K562 (cell line): ENCODE measurements around the gene IGFALS. TPM values are rescaled to one million over a fixed set of nuclear protein-coding genes. Genes with fewer than 3 reads are reported as not detected.

Source experiments
- DIDO1 ChIP-seq: fragments of 450-650 bp; IDR thresholded peaks from 2 replicates; pipeline ENCODE4 v1.6.1; 2016; ENCODE audit warnings: low read depth, missing biosample characterization, missing genetic modification characterization
- DNMT1 ChIP-seq: fragments of 450-650 bp; IDR thresholded peaks from 2 replicates; pipeline ENCODE4 v1.6.1; 2016; ENCODE audit warnings: antibody characterized with exemption, mild to moderate bottlenecking
- HDAC2 ChIP-seq: fragments of 450-650 bp; IDR thresholded peaks from 2 replicates; pipeline ENCODE4 v1.6.1; 2016; ENCODE audit warnings: mild to moderate bottlenecking
- HMG20B ChIP-seq: fragments of 250-450 bp; sonication (Bioruptor Pico); IDR thresholded peaks from 2 replicates; pipeline ENCODE4 v1.5.0; 2021; ENCODE audit warnings: mild to moderate bottlenecking
- KLF13 ChIP-seq: fragments of 450-650 bp; IDR thresholded peaks from 2 replicates; pipeline ENCODE4 v1.6.1; 2016; ENCODE audit warnings: missing genetic modification characterization, low read depth, mild to moderate bottlenecking, missing compliant biosample characterization, moderate library complexity, borderline replicate concordance
- RBM39 ChIP-seq: fragments of 200-400 bp; formaldehyde crosslinking; optimal IDR thresholded peaks from 2 replicates; pipeline ENCODE3; 2018; ENCODE audit warnings: low read depth, low read length
- SNIP1 ChIP-seq: fragments of 450-650 bp; IDR thresholded peaks from 2 replicates; pipeline ENCODE4 v1.7.1; 2017; ENCODE audit warnings: low read depth, mild to moderate bottlenecking
- THRAP3 ChIP-seq: fragments of 450-650 bp; IDR thresholded peaks from 2 replicates; pipeline ENCODE4 v1.6.1; 2016; ENCODE audit warnings: mild to moderate bottlenecking, inconsistent platforms, borderline replicate concordance
- ZNF174 ChIP-seq: fragments of 250-450 bp; sonication (Bioruptor Pico); IDR thresholded peaks from 2 replicates; pipeline ENCODE4 v1.4.0; 2020; ENCODE audit warnings: mild to moderate bottlenecking
- ZNF785 ChIP-seq: fragments of 250-450 bp; sonication (Bioruptor Pico); IDR thresholded peaks from 2 replicates; pipeline ENCODE4 v1.4.0; 2020; ENCODE audit warnings: mild to moderate bottlenecking
- polyA plus RNA-seq, 8 experiments: library from polyadenylated mRNA; depleted of rRNA in 4 of 8; stranded (reverse) in 5 of 8; unstranded in 3 of 8; fragments of >200 nt; fragmentation: Nextera tagmentation in 2 of 8; fragmentation: Illumina TruSeq in 1 of 8; extraction: Ambion mirVana in 2 of 8; extraction: Trizol in 1 of 8; gene quantifications; 2 replicates each; pipeline versions ENCODE4 v1.2.1 to v1.2.3, GENCODE V29; 2011 to 2014; ENCODE audit warnings: inconsistent platforms in 1 of 8, missing spikeins in 1 of 8
- total RNA-seq, 7 experiments: library from RNA; depleted of rRNA in 6 of 7; stranded (reverse); fragments of >200 nt in 6 of 7; fragmentation: Illumina TruSeq in 2 of 7; extraction: Trizol in 2 of 7; gene quantifications; 2 replicates each; pipeline versions ENCODE4 v1.2.1 to v1.2.3, GENCODE V29; 2011 to 2021; ENCODE audit warnings: low replicate concordance in 1 of 7
- TF ChIP-seq, protein P1 (sequence below), 2 experiments: IDR thresholded peaks in 1 of 2; conservative IDR thresholded peaks in 1 of 2; 2 replicates each; pipeline ENCODE4 v1.6.1; 2016; ENCODE audit warnings: low read depth in 2 of 2, mild to moderate bottlenecking in 1 of 2, missing compliant biosample characterization in 1 of 2, missing genetic modification characterization in 1 of 2, moderate library complexity in 1 of 2
- TF ChIP-seq, protein P2 (sequence below): fragments of 450-650 bp; formaldehyde crosslinking; IDR thresholded peaks from 2 replicates; pipeline ENCODE4 v1.4.0; 2020; ENCODE audit warnings: mild to moderate bottlenecking, moderate library complexity
- TF ChIP-seq, protein P3 (sequence below): IDR thresholded peaks from 2 replicates; pipeline ENCODE4 v1.6.1; 2014; ENCODE audit warnings: antibody characterized with exemption
- TF ChIP-seq, protein P4 (sequence below): fragments of 250-450 bp; sonication (Bioruptor Pico); IDR thresholded peaks from 2 replicates; pipeline ENCODE4 v1.5.0; 2021
- TF ChIP-seq, protein P5 (sequence below): fragments of 250-450 bp; sonication (Bioruptor Pico); IDR thresholded peaks from 2 replicates; pipeline ENCODE4 v1.8.0; 2021; ENCODE audit warnings: moderate library complexity, mild to moderate bottlenecking, inconsistent platforms
- TF ChIP-seq, protein P6 (sequence below): fragments of 200-800 bp; sonication (Bioruptor generic); IDR thresholded peaks from 2 replicates; pipeline ENCODE4 v1.6.1; 2017; ENCODE audit warnings: missing genetic modification characterization, missing compliant biosample characterization

The IGFALS gene
- total and polyA plus RNA-seq, 9 of the 15 experiments (the other 6 are each of a cell fraction or from before 2014, with no cell fraction given) = not detected

DNA sequence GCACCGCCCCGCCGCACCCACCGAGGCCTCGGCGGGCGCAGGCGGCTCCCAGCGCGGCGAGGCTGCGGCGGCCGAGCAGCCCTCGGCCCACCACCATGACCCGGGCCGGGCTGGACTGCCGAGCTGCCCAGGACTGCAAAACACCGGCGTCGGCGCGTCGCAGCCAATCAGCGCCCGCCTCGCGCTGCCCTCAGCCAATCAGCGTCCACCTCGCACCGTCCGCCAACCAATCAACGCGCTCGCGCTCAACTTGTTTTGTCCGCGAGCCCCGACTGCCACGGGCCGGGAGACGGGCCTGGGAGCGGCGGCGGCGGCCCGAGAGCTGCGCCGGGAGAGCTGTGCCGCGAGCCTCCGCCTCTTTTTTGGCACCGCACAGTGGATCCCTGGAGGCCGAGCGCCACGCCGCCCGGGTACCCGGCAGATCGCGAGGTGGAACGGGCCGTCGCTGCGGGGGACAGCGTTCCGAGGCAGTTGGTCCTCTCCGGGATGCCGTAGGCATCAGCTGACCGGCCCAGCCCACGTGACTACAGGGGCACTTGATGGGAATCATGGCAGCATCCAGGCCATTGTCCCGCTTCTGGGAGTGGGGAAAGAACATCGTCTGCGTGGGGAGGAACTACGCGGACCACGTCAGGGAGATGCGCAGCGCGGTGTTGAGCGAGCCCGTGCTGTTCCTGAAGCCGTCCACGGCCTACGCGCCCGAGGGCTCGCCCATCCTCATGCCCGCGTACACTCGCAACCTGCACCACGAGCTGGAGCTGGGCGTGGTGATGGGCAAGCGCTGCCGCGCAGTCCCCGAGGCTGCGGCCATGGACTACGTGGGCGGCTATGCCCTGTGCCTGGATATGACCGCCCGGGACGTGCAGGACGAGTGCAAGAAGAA is 33.4 kb upstream of the IGFALS start, which contains the start of the genes FAHD1 and HAGH (continued):
- TF ChIP-seq, protein P1, sequence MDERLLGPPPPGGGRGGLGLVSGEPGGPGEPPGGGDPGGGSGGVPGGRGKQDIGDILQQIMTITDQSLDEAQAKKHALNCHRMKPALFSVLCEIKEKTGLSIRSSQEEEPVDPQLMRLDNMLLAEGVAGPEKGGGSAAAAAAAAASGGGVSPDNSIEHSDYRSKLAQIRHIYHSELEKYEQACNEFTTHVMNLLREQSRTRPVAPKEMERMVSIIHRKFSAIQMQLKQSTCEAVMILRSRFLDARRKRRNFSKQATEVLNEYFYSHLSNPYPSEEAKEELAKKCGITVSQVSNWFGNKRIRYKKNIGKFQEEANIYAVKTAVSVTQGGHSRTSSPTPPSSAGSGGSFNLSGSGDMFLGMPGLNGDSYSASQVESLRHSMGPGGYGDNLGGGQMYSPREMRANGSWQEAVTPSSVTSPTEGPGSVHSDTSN (CRISPR knock-in tag; IDR thresholded peaks at IDR 0.05; ENCODE audit: low read depth) = no peak
- TF ChIP-seq, protein P1 (tag; conservative IDR thresholded peaks at IDR 0.05; ENCODE audit: low read depth) = no peak
- TF ChIP-seq DNMT1 (no peak), THRAP3 (no peak), ZNF174 (CRISPR knock-in tag) (no peak), SNIP1 (no peak), HMG20B (CRISPR knock-in tag) (no peak), DIDO1 (tag) (peak; percentile 89), KLF13 (peak; percentile 40; the same call in 1 of the 2 replicates), HDAC2 (peak; percentile 96), RBM39 (no peak), ZNF785 (CRISPR knock-in tag) (no peak)
- TF ChIP-seq, protein P2, sequence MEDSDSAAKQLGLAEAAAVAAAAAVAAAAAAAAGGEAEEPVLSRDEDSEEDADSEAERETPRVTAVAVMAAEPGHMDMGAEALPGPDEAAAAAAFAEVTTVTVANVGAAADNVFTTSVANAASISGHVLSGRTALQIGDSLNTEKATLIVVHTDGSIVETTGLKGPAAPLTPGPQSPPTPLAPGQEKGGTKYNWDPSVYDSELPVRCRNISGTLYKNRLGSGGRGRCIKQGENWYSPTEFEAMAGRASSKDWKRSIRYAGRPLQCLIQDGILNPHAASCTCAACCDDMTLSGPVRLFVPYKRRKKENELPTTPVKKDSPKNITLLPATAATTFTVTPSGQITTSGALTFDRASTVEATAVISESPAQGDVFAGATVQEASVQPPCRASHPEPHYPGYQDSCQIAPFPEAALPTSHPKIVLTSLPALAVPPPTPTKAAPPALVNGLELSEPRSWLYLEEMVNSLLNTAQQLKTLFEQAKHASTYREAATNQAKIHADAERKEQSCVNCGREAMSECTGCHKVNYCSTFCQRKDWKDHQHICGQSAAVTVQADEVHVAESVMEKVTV (CRISPR knock-in tag) = no peak
- TF ChIP-seq, protein P3, sequence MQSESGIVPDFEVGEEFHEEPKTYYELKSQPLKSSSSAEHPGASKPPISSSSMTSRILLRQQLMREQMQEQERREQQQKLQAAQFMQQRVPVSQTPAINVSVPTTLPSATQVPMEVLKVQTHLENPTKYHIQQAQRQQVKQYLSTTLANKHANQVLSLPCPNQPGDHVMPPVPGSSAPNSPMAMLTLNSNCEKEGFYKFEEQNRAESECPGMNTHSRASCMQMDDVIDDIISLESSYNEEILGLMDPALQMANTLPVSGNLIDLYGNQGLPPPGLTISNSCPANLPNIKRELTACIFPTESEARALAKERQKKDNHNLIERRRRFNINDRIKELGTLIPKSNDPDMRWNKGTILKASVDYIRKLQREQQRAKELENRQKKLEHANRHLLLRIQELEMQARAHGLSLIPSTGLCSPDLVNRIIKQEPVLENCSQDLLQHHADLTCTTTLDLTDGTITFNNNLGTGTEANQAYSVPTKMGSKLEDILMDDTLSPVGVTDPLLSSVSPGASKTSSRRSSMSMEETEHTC = peak; percentile 89
- TF ChIP-seq, protein P4, sequence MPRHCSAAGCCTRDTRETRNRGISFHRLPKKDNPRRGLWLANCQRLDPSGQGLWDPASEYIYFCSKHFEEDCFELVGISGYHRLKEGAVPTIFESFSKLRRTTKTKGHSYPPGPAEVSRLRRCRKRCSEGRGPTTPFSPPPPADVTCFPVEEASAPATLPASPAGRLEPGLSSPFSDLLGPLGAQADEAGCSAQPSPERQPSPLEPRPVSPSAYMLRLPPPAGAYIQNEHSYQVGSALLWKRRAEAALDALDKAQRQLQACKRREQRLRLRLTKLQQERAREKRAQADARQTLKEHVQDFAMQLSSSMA (CRISPR knock-in tag) = no peak
- TF ChIP-seq, protein P5, sequence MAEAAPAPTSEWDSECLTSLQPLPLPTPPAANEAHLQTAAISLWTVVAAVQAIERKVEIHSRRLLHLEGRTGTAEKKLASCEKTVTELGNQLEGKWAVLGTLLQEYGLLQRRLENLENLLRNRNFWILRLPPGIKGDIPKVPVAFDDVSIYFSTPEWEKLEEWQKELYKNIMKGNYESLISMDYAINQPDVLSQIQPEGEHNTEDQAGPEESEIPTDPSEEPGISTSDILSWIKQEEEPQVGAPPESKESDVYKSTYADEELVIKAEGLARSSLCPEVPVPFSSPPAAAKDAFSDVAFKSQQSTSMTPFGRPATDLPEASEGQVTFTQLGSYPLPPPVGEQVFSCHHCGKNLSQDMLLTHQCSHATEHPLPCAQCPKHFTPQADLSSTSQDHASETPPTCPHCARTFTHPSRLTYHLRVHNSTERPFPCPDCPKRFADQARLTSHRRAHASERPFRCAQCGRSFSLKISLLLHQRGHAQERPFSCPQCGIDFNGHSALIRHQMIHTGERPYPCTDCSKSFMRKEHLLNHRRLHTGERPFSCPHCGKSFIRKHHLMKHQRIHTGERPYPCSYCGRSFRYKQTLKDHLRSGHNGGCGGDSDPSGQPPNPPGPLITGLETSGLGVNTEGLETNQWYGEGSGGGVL (CRISPR knock-in tag) = no peak
- TF ChIP-seq, protein P6, sequence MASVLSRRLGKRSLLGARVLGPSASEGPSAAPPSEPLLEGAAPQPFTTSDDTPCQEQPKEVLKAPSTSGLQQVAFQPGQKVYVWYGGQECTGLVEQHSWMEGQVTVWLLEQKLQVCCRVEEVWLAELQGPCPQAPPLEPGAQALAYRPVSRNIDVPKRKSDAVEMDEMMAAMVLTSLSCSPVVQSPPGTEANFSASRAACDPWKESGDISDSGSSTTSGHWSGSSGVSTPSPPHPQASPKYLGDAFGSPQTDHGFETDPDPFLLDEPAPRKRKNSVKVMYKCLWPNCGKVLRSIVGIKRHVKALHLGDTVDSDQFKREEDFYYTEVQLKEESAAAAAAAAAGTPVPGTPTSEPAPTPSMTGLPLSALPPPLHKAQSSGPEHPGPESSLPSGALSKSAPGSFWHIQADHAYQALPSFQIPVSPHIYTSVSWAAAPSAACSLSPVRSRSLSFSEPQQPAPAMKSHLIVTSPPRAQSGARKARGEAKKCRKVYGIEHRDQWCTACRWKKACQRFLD (CRISPR knock-in tag) = peak; percentile 93
